Measurements from ENCODE around the gene FARS2.

FARS2 gene

GRCh38 chr6:5737460-5737859, 476.1 kb downstream of the FARS2 start:
- DNase-seq (ENCODE audit: insufficient read length) (no peak), FAIRE-seq (no peak)
- no peak for TF ChIP-seq TAF1 (IDR thresholded peaks at IDR 0.05; ENCODE audit: borderline replicate concordance, low read depth, low read length)
- TF ChIP-seq POLR2AphosphoS5 (IDR thresholded peaks at IDR 0.05; ENCODE audit: low read depth, low read length), result no peak
- no peak for TF ChIP-seq POLR2A (IDR thresholded peaks at IDR 0.05; ENCODE audit: low read depth, low read length)

GRCh38 chr6:5738211-5738610, 476.9 kb downstream of the FARS2 start:
- no peak for FAIRE-seq
- TF ChIP-seq POLR2A (IDR thresholded peaks at IDR 0.05; ENCODE audit: low read depth, low read length), result no peak
- TF ChIP-seq TAF1 (IDR thresholded peaks at IDR 0.05; ENCODE audit: borderline replicate concordance, low read depth, low read length), result no peak
- TF ChIP-seq POLR2AphosphoS5 (IDR thresholded peaks at IDR 0.05; ENCODE audit: low read depth, low read length), result no peak
- DNase-seq (ENCODE audit: insufficient read length), result no peak

GRCh38 chr6:5744497-5744896, 483.2 kb downstream of the FARS2 start:
- no peak for FAIRE-seq
- DNase-seq (ENCODE audit: insufficient read length), result no peak
- TF ChIP-seq POLR2AphosphoS5 (IDR thresholded peaks at IDR 0.05; ENCODE audit: low read depth, low read length) (no peak), POLR2A (IDR thresholded peaks at IDR 0.05; ENCODE audit: low read depth, low read length) (no peak), TAF1 (IDR thresholded peaks at IDR 0.05; ENCODE audit: borderline replicate concordance, low read depth, low read length) (no peak)

- DNase-seq (ENCODE audit: insufficient read length) (no peak), FAIRE-seq (no peak)
These were observed 483.8 kb downstream of the FARS2 start for GRCh38 chr6:5745081-5745480.

GRCh38 chr6:5746053-5746758, 484.9 kb downstream of the FARS2 start:
- TF ChIP-seq POLR2A (IDR thresholded peaks at IDR 0.05; ENCODE audit: low read depth, low read length), result no peak
- no peak for TF ChIP-seq POLR2AphosphoS5 (IDR thresholded peaks at IDR 0.05; ENCODE audit: low read depth, low read length)
- TF ChIP-seq TAF1 (IDR thresholded peaks at IDR 0.05; ENCODE audit: borderline replicate concordance, low read depth, low read length), result no peak
- FAIRE-seq (no peak), DNase-seq (ENCODE audit: insufficient read length) (no peak)

More at GRCh38 chr6:5745081-5745480, 483.8 kb downstream of the FARS2 start:
- no peak for TF ChIP-seq TAF1 (IDR thresholded peaks at IDR 0.05; ENCODE audit: borderline replicate concordance, low read depth, low read length)
- no peak for TF ChIP-seq POLR2A (IDR thresholded peaks at IDR 0.05; ENCODE audit: low read depth, low read length)
- no peak for TF ChIP-seq POLR2AphosphoS5 (IDR thresholded peaks at IDR 0.05; ENCODE audit: low read depth, low read length)

GRCh38 chr6:5746759-5747130, 485.4 kb downstream of the FARS2 start:
- FAIRE-seq (no peak), DNase-seq (ENCODE audit: insufficient read length) (no peak)
- no peak for TF ChIP-seq POLR2AphosphoS5 (IDR thresholded peaks at IDR 0.05; ENCODE audit: low read depth, low read length)
- no peak for TF ChIP-seq POLR2A (IDR thresholded peaks at IDR 0.05; ENCODE audit: low read depth, low read length)
- no peak for TF ChIP-seq TAF1 (IDR thresholded peaks at IDR 0.05; ENCODE audit: borderline replicate concordance, low read depth, low read length)

GRCh38 chr6:5747379-5747778, 486.1 kb downstream of the FARS2 start:
- FAIRE-seq, result no peak
- TF ChIP-seq POLR2AphosphoS5 (IDR thresholded peaks at IDR 0.05; ENCODE audit: low read depth, low read length) (no peak), POLR2A (IDR thresholded peaks at IDR 0.05; ENCODE audit: low read depth, low read length) (no peak), TAF1 (IDR thresholded peaks at IDR 0.05; ENCODE audit: borderline replicate concordance, low read depth, low read length) (no peak)
- DNase-seq (ENCODE audit: insufficient read length), result no peak

- DNase-seq (ENCODE audit: insufficient read length) (no peak), FAIRE-seq (no peak)
- TF ChIP-seq POLR2AphosphoS5 (IDR thresholded peaks at IDR 0.05; ENCODE audit: low read depth, low read length) (no peak), TAF1 (IDR thresholded peaks at IDR 0.05; ENCODE audit: borderline replicate concordance, low read depth, low read length) (no peak), POLR2A (IDR thresholded peaks at IDR 0.05; ENCODE audit: low read depth, low read length) (no peak)
These were observed 487.8 kb downstream of the FARS2 start for GRCh38 chr6:5749016-5749650.

GRCh38 chr6:5749651-5750215, 488.4 kb downstream of the FARS2 start:
- FAIRE-seq, result no peak
- TF ChIP-seq POLR2AphosphoS5 (IDR thresholded peaks at IDR 0.05; ENCODE audit: low read depth, low read length), result no peak
- TF ChIP-seq TAF1 (IDR thresholded peaks at IDR 0.05; ENCODE audit: borderline replicate concordance, low read depth, low read length), result no peak
- no peak for TF ChIP-seq POLR2A (IDR thresholded peaks at IDR 0.05; ENCODE audit: low read depth, low read length)
- DNase-seq (ENCODE audit: insufficient read length), result no peak

GRCh38 chr6:5751525-5752390, 490.4 kb downstream of the FARS2 start:
- DNase-seq (ENCODE audit: insufficient read length) (no peak), FAIRE-seq (no peak)
- TF ChIP-seq POLR2AphosphoS5 (IDR thresholded peaks at IDR 0.05; ENCODE audit: low read depth, low read length) (no peak), POLR2A (IDR thresholded peaks at IDR 0.05; ENCODE audit: low read depth, low read length) (no peak), TAF1 (IDR thresholded peaks at IDR 0.05; ENCODE audit: borderline replicate concordance, low read depth, low read length) (no peak)

- FAIRE-seq (no peak), DNase-seq (ENCODE audit: insufficient read length) (no peak)
- TF ChIP-seq TAF1 (IDR thresholded peaks at IDR 0.05; ENCODE audit: borderline replicate concordance, low read depth, low read length) (no peak), POLR2A (IDR thresholded peaks at IDR 0.05; ENCODE audit: low read depth, low read length) (no peak), POLR2AphosphoS5 (IDR thresholded peaks at IDR 0.05; ENCODE audit: low read depth, low read length) (no peak)
These were observed 491.0 kb downstream of the FARS2 start for GRCh38 chr6:5752391-5752680.
